IMR-90 (cell line): ENCODE results near the gene HARS2. TPM values are rescaled to one million over a fixed set of nuclear protein-coding genes. Genes with fewer than 3 reads are reported as not detected.

ENCODE experiments used
- ATAC-seq: fragments of 200-7000 bp; cut with Tn5 transposase; 2 replicates; pipeline ENCODE4 v1.9.1; 2020; ENCODE audit warnings: low read depth, mild to moderate bottlenecking, moderate library complexity
- BruUV-seq: library from RNA; stranded (reverse); fragments of 400-500 nt; replicated peaks from 2 replicates; lab custom pipeline; 2021; lab: Mats Ljungman, UMichigan
- CTCF ChIA-PET: fragments of 300-600 bp; formaldehyde crosslinking; extraction: SDS; loops from one replicate; lab custom pipeline; 2021; ENCODE audit warnings: antibody characterized with exemption; lab: Yijun Ruan, JAX
- POLR2A ChIA-PET: fragments of 300-600 bp; sonication (Branson Sonifier 250); formaldehyde crosslinking; loops from one replicate; lab custom pipeline; 2022; ENCODE audit warnings: antibody characterized with exemption; ENCODE audit not compliant: unreplicated experiment; lab: Charles Lee
- DNase-seq: peaks from one replicate; pipeline ENCODE4 v3.0.0; 2013
- H2AFZ ChIP-seq: replicated peaks from 2 replicates; pipeline ENCODE3; 2013; ENCODE audit warnings: low read length, mild to moderate bottlenecking; ENCODE audit not compliant: poor library complexity
- H2AK5ac ChIP-seq: 2 replicates; pipeline ENCODE4 v1.6.1; 2013; ENCODE audit warnings: low read depth, low read length, inconsistent platforms
- H2AK9ac ChIP-seq: replicated peaks from 2 replicates; pipeline ENCODE3; 2013; ENCODE audit warnings: mild to moderate bottlenecking, low read depth, low read length, moderate library complexity; ENCODE audit not compliant: poor library complexity
- H2BK120ac ChIP-seq: 2 replicates; pipeline ENCODE4 v1.6.1; 2013; ENCODE audit warnings: low read depth, low read length, inconsistent platforms
- H2BK15ac ChIP-seq: 3 replicates; pipeline ENCODE4 v1.6.1; 2013; ENCODE audit warnings: low read depth, low read length, inconsistent platforms
- H2BK20ac ChIP-seq: 2 replicates; pipeline ENCODE4 v1.6.1; 2013; ENCODE audit warnings: low read depth, mild to moderate bottlenecking, inconsistent platforms, low read length, moderate library complexity
- H2BK5ac ChIP-seq: 2 replicates; pipeline ENCODE4 v1.6.1; 2013; ENCODE audit warnings: mild to moderate bottlenecking, low read depth, low read length, inconsistent platforms; ENCODE audit not compliant: poor library complexity, severe bottlenecking
- H3K14ac ChIP-seq: replicated peaks from 2 replicates; pipeline ENCODE4 v1.6.1; 2013; ENCODE audit warnings: low read depth, low read length, inconsistent platforms
- H3K18ac ChIP-seq: 2 replicates; pipeline ENCODE4 v1.6.1; 2013; ENCODE audit warnings: low read depth, low read length, control low read depth
- H3K23ac ChIP-seq: 2 replicates; pipeline ENCODE4 v1.6.1; 2013; ENCODE audit warnings: low read depth, low read length, inconsistent platforms
- H3K27ac ChIP-seq: 2 replicates; pipeline ENCODE4 v1.5.1; 2013; ENCODE audit warnings: mild to moderate bottlenecking, control low read depth, low read length; ENCODE audit not compliant: insufficient read depth
- H3K27me3 ChIP-seq: 2 replicates; pipeline ENCODE4 v1.6.1; 2013; ENCODE audit warnings: low read length; ENCODE audit not compliant: control insufficient read depth, insufficient read depth
- H3K36me3 ChIP-seq: 2 replicates; pipeline ENCODE4 v1.6.1; 2013; ENCODE audit warnings: low read length, mixed read lengths; ENCODE audit not compliant: control insufficient read depth, insufficient read depth
- H3K4ac ChIP-seq: 2 replicates; pipeline ENCODE4 v1.6.1; 2013; ENCODE audit warnings: low read depth, low read length, inconsistent platforms
- H3K4me1 ChIP-seq: 2 replicates; pipeline ENCODE4 v1.6.1; 2013; ENCODE audit warnings: low read length, mixed read lengths; ENCODE audit not compliant: control insufficient read depth, insufficient read depth
- H3K4me2 ChIP-seq: 2 replicates; pipeline ENCODE4 v1.6.1; 2013; ENCODE audit warnings: low read depth, mild to moderate bottlenecking, control low read depth, low read length, moderate library complexity
- H3K4me3 ChIP-seq: 2 replicates; pipeline ENCODE4 v1.5.1; 2013; ENCODE audit warnings: low read depth, mild to moderate bottlenecking, control low read depth, low read length, moderate library complexity; ENCODE audit not compliant: insufficient read depth
- H3K56ac ChIP-seq: 2 replicates; pipeline ENCODE4 v1.6.1; 2013; ENCODE audit warnings: low read length, inconsistent platforms; ENCODE audit not compliant: insufficient read depth; ENCODE audit errors: extremely low read depth
- H3K79me1 ChIP-seq, 2 experiments: 2 replicates each; pipeline ENCODE4 v1.6.1; 2013; ENCODE audit warnings: low read length in 2 of 2, inconsistent platforms in 1 of 2, low read depth in 1 of 2
- H3K9ac ChIP-seq: 2 replicates; pipeline ENCODE4 v1.6.1; 2013; ENCODE audit warnings: low read depth, low read length, control low read depth
- H3K9me1 ChIP-seq: 2 replicates; pipeline ENCODE4 v1.6.1; 2013; ENCODE audit warnings: low read length, inconsistent platforms; ENCODE audit not compliant: insufficient read depth
- H3K9me3 ChIP-seq: 2 replicates; pipeline ENCODE4 v1.6.1; 2013; ENCODE audit warnings: low read length; ENCODE audit not compliant: control insufficient read depth, insufficient read depth
- H4K20me1 ChIP-seq: 2 replicates; pipeline ENCODE4 v1.6.1; 2013; ENCODE audit warnings: low read length, inconsistent platforms; ENCODE audit not compliant: insufficient read depth
- H4K5ac ChIP-seq: 2 replicates; pipeline ENCODE4 v1.6.1; 2013; ENCODE audit warnings: mild to moderate bottlenecking, low read depth, low read length, control low read depth
- H4K8ac ChIP-seq, 2 experiments: 2 replicates each; pipeline ENCODE4 v1.6.1; 2013; ENCODE audit warnings: low read depth in 2 of 2, low read length in 2 of 2, control low read depth in 1 of 2, inconsistent platforms in 1 of 2
- H4K91ac ChIP-seq: 2 replicates; pipeline ENCODE4 v1.6.1; 2013; ENCODE audit warnings: low read depth, low read length, inconsistent platforms; ENCODE audit not compliant: insufficient read depth
- NFE2L2 ChIP-seq: fragments of 150-350 bp; IDR thresholded peaks from 2 replicates; pipeline ENCODE4 v1.6.1; 2016; ENCODE audit warnings: low read depth, mild to moderate bottlenecking, low read length
- RAD21 ChIP-seq: IDR thresholded peaks from 2 replicates; pipeline ENCODE4 v1.6.1; 2012; ENCODE audit warnings: low read length, improper control_type of control experiment
- WGBS, 2 experiments: methylation state at CpG; one replicate each; pipeline versions ENCODE4 v1.1.5 to v1.1.7; 2013; ENCODE audit warnings: missing lambda C conversion rate in 2 of 2; ENCODE audit not compliant: insufficient read length in 1 of 2; ENCODE audit errors: extremely low coverage in 2 of 2; 5-methylcytosine and 5-hydroxymethylcytosine counted together
- dilution Hi-C: fragments of 300-500 bp; cut with HindIII; formaldehyde crosslinking; loops from one replicate; pipeline ENCODE4 v1.14.3; 2018; ENCODE audit warnings: low sequenced_read_pairs; ENCODE audit not compliant: unreplicated experiment
- in situ Hi-C: fragments of 300-500 bp; cut with MboI; formaldehyde crosslinking; loops from 3 replicates; pipeline ENCODE4 v1.14.3; 2019; ENCODE audit warnings: low sequenced_read_pairs, inconsistent platforms, mixed read lengths
- intact Hi-C: fragments of 100-400 bp; cut with micrococcal nuclease; formaldehyde crosslinking; loops from 2 replicates; pipeline ENCODE4 v1.10.0; 2022
- polyA plus RNA-seq, 3 experiments: library from polyadenylated mRNA; depleted of rRNA; stranded (reverse); fragments of >200 nt; gene quantifications; 2 replicates each; pipeline ENCODE4 v1.2.3, GENCODE V29; 2012; ENCODE audit warnings: low replicate concordance in 1 of 3
- total RNA-seq: library from RNA; depleted of rRNA; stranded (reverse); fragments of >200 nt; gene quantifications from 2 replicates; pipeline ENCODE4 v1.2.3, GENCODE V29; 2012

HARS2 gene
- total and polyA plus RNA-seq, 2 of the 4 experiments (the other 2 are of a cell fraction), result 30.1 to 33.0 TPM

DNA sequence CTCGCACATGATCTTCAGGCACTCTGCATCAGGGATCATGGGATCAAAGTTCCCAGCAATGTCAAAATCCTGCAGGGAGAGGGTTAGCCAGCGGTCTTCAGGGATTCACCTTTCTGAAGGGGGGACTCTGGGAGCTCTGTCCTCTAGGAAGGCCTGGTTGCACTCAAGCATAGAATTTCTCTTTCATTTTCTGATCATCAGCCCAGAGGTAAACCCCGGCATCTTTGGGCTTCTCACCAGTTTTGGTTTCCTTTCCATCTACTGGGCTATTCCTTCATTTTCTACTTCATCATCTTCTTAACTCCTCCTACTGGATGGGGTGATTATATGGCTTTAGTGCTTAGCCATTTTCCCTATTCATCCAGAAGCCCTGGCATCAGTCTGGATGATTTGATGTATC is 13.3 kb upstream of the HARS2 start:
- ChIA-PET CTCF (interaction anchor here (0.5 kb wide), 1 partner anchor 1000 kb away, joined by 3 read pairs; no protein-coding TSS in a partner anchor), POLR2A (no interaction called here)
- intact Hi-C loops (no loop called here), dilution Hi-C loops (no loop called here), in situ Hi-C loops (loop anchor here (25.0 kb wide), 1 partner anchor 909 kb away; no protein-coding TSS in a partner anchor)
- Histone ChIP-seq H2BK120ac (no peak overlapping the region), H2AK5ac (no peak overlapping the region), H3K56ac (no peak overlapping the region), H3K18ac (no peak overlapping the region), H3K4me3 (no peak overlapping the region), H3K36me3 (peaks cover 55% of the 10 kb centered on the region), H4K8ac (no peak overlapping the region), H2BK15ac (no peak overlapping the region), H4K5ac (no peak overlapping the region), H3K4me2 (no peak overlapping the region), H3K9me1 (no peaks in the 10 kb centered on the region), H3K27me3 (no peaks in the 10 kb centered on the region), H3K23ac (no peak overlapping the region), H3K79me1 (peaks cover 0 to 4% of the 10 kb centered on the region in 2 experiments), H2AK9ac (no peak overlapping the region), H3K27ac (no peak overlapping the region), H3K14ac (no peak overlapping the region), H4K20me1 (no peaks in the 10 kb centered on the region; the same call in 1 of the 2 replicates), H2BK20ac (no peak overlapping the region), H4K91ac (no peak overlapping the region), H3K4me1 (no peaks in the 10 kb centered on the region), H2AFZ (no peak overlapping the region), H3K9me3 (no peaks in the 10 kb centered on the region), H2BK5ac (no peak overlapping the region), H3K9ac (no peak overlapping the region), H3K4ac (no peak overlapping the region)
- ATAC-seq, result no peak
- WGBS, 2 experiments, result no CpG with 5 or more reads among the region's 3 CpGs
- no peak for DNase-seq
- BruUV-seq, result no TSS peak
- no peak for TF ChIP-seq NFE2L2
- TF ChIP-seq RAD21, result no peak
